GM23338 (cell line): Measurements from ENCODE around the gene WDR93.

Source experiments
- CREB1 ChIP-seq: fragments of 250-450 bp; sonication (Bioruptor Pico); IDR thresholded peaks from 2 replicates; pipeline ENCODE4 v1.5.0; 2020; ENCODE audit warnings: low read depth, mild to moderate bottlenecking, moderate library complexity
- EZH2 ChIP-seq: fragments of 200-600 bp; sonication (generic); IDR thresholded peaks from one replicate; pipeline ENCODE4 v1.8.0; 2017; ENCODE audit warnings: antibody characterized with exemption, mild to moderate bottlenecking, low read depth; ENCODE audit not compliant: unreplicated experiment
- EZH2phosphoT487 ChIP-seq: fragments of 200-600 bp; sonication (generic); IDR thresholded peaks from one replicate; pipeline ENCODE4 v1.8.1; 2018; ENCODE audit warnings: antibody characterized with exemption; ENCODE audit not compliant: unreplicated experiment
- JUNB ChIP-seq: IDR thresholded peaks from one replicate; pipeline ENCODE4 v1.6.1; 2016; ENCODE audit warnings: antibody characterized with exemption; ENCODE audit not compliant: unreplicated experiment
- NANOG ChIP-seq: IDR thresholded peaks from 2 replicates; pipeline ENCODE4 v1.6.1; 2016; ENCODE audit warnings: antibody characterized with exemption, borderline replicate concordance
- POLR2AphosphoS5 ChIP-seq: IDR thresholded peaks from 2 replicates; pipeline ENCODE4 v1.6.1; 2016; ENCODE audit warnings: antibody characterized with exemption, low read depth
- ZNF331 ChIP-seq: fragments of 250-450 bp; sonication (Bioruptor Pico); IDR thresholded peaks from 2 replicates; pipeline ENCODE4 v1.5.0; 2020; ENCODE audit warnings: low read depth, mild to moderate bottlenecking, moderate library complexity
- TF ChIP-seq, protein P1 (sequence below), 2 experiments: fragments of 200-600 bp in 1 of 2; sonication (generic) in 1 of 2; conservative IDR thresholded peaks; 2 replicates each; pipeline versions ENCODE4 v1.5.1 to v1.6.1; 2016 to 2017; ENCODE audit warnings: antibody characterized with exemption in 2 of 2, low read depth in 2 of 2, mild to moderate bottlenecking in 2 of 2, moderate library complexity in 1 of 2
- TF ChIP-seq, protein P2 (sequence below): IDR thresholded peaks from 2 replicates; pipeline ENCODE4 v1.6.1; 2016; ENCODE audit warnings: antibody characterized with exemption
- TF ChIP-seq, protein P3 (sequence below): IDR thresholded peaks from one replicate; pipeline ENCODE4 v1.6.1; 2018; ENCODE audit warnings: antibody characterized with exemption; ENCODE audit not compliant: unreplicated experiment

DNA sequence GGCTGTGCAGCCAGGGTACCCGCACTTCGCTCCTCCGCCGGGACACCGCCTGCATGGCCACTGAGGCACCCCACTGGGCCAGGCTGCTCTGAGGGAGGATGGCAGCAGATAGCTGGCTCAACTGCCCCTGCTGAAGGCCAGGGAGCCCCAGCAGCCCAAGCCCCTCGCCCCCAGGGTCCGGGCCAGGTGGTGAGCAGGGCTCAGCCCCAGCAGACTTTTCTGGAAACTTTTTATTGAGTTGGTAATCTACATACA lies 23.0 kb upstream of the WDR93 start:
- TF ChIP-seq, protein P1, sequence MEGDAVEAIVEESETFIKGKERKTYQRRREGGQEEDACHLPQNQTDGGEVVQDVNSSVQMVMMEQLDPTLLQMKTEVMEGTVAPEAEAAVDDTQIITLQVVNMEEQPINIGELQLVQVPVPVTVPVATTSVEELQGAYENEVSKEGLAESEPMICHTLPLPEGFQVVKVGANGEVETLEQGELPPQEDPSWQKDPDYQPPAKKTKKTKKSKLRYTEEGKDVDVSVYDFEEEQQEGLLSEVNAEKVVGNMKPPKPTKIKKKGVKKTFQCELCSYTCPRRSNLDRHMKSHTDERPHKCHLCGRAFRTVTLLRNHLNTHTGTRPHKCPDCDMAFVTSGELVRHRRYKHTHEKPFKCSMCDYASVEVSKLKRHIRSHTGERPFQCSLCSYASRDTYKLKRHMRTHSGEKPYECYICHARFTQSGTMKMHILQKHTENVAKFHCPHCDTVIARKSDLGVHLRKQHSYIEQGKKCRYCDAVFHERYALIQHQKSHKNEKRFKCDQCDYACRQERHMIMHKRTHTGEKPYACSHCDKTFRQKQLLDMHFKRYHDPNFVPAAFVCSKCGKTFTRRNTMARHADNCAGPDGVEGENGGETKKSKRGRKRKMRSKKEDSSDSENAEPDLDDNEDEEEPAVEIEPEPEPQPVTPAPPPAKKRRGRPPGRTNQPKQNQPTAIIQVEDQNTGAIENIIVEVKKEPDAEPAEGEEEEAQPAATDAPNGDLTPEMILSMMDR (conservative IDR thresholded peaks at IDR 0.05; ENCODE audit: low read depth in 2 of 2): no peak
- TF ChIP-seq EZH2 (no peak), POLR2AphosphoS5 (no peak), JUNB (no peak), EZH2phosphoT487 (no peak), NANOG (no peak), ZNF331 (CRISPR knock-in tag) (no peak), CREB1 (no peak)
- TF ChIP-seq, protein P2, sequence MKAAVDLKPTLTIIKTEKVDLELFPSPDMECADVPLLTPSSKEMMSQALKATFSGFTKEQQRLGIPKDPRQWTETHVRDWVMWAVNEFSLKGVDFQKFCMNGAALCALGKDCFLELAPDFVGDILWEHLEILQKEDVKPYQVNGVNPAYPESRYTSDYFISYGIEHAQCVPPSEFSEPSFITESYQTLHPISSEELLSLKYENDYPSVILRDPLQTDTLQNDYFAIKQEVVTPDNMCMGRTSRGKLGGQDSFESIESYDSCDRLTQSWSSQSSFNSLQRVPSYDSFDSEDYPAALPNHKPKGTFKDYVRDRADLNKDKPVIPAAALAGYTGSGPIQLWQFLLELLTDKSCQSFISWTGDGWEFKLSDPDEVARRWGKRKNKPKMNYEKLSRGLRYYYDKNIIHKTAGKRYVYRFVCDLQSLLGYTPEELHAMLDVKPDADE: no peak
- TF ChIP-seq, protein P3, sequence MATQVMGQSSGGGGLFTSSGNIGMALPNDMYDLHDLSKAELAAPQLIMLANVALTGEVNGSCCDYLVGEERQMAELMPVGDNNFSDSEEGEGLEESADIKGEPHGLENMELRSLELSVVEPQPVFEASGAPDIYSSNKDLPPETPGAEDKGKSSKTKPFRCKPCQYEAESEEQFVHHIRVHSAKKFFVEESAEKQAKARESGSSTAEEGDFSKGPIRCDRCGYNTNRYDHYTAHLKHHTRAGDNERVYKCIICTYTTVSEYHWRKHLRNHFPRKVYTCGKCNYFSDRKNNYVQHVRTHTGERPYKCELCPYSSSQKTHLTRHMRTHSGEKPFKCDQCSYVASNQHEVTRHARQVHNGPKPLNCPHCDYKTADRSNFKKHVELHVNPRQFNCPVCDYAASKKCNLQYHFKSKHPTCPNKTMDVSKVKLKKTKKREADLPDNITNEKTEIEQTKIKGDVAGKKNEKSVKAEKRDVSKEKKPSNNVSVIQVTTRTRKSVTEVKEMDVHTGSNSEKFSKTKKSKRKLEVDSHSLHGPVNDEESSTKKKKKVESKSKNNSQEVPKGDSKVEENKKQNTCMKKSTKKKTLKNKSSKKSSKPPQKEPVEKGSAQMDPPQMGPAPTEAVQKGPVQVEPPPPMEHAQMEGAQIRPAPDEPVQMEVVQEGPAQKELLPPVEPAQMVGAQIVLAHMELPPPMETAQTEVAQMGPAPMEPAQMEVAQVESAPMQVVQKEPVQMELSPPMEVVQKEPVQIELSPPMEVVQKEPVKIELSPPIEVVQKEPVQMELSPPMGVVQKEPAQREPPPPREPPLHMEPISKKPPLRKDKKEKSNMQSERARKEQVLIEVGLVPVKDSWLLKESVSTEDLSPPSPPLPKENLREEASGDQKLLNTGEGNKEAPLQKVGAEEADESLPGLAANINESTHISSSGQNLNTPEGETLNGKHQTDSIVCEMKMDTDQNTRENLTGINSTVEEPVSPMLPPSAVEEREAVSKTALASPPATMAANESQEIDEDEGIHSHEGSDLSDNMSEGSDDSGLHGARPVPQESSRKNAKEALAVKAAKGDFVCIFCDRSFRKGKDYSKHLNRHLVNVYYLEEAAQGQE: no peak
